Hepatocyte (in vitro differentiated cells): ENCODE measurements around the gene LCN12. TPM values are rescaled to one million over a fixed set of nuclear protein-coding genes. Genes with fewer than 3 reads are reported as not detected.

Source experiments
- DNase-seq: peaks from one replicate; pipeline ENCODE4 v3.0.0-alpha.2; 2016; ENCODE audit warnings: low spot score
- H2AFZ ChIP-seq: fragments of 200-600 bp; sonication (generic); 2 replicates; pipeline ENCODE4 v1.6.0; 2016; ENCODE audit warnings: antibody characterized with exemption, mild to moderate bottlenecking
- H3K27ac ChIP-seq: fragments of 200-600 bp; sonication (generic); 2 replicates; pipeline ENCODE4 v1.5.1; 2016; ENCODE audit warnings: mild to moderate bottlenecking
- H3K27me3 ChIP-seq: fragments of 200-600 bp; sonication (generic); 2 replicates; pipeline ENCODE4 v1.6.1; 2016
- H3K36me3 ChIP-seq: fragments of 200-600 bp; sonication (generic); replicated peaks from 2 replicates; pipeline ENCODE4 v1.5.1; 2016; ENCODE audit warnings: low read depth; ENCODE audit not compliant: insufficient read depth
- H3K4me1 ChIP-seq: fragments of 200-600 bp; sonication (generic); 2 replicates; pipeline ENCODE4 v1.5.1; 2016; ENCODE audit warnings: mild to moderate bottlenecking, moderate library complexity; ENCODE audit not compliant: insufficient read depth
- H3K4me2 ChIP-seq: fragments of 200-600 bp; sonication (generic); 2 replicates; pipeline ENCODE4 v1.6.0; 2016
- H3K4me3 ChIP-seq: fragments of 200-600 bp; sonication (generic); 2 replicates; pipeline ENCODE4 v1.5.1; 2016; ENCODE audit warnings: mild to moderate bottlenecking
- H3K79me2 ChIP-seq: fragments of 200-600 bp; sonication (generic); 2 replicates; pipeline ENCODE4 v1.6.0; 2017; ENCODE audit warnings: mild to moderate bottlenecking
- H3K9me2 ChIP-seq: fragments of 200-600 bp; sonication (generic); replicated peaks from 2 replicates; pipeline ENCODE4 v1.6.0; 2017; ENCODE audit warnings: mild to moderate bottlenecking; ENCODE audit not compliant: insufficient read depth
- H3K9me3 ChIP-seq: fragments of 200-600 bp; sonication (generic); 2 replicates; pipeline ENCODE4 v1.5.1; 2016; ENCODE audit warnings: low read depth, mild to moderate bottlenecking
- H4K20me1 ChIP-seq: fragments of 200-600 bp; sonication (generic); 2 replicates; pipeline ENCODE4 v1.6.0; 2016; ENCODE audit warnings: mild to moderate bottlenecking; ENCODE audit not compliant: insufficient read depth, poor library complexity, severe bottlenecking
- CTCF ChIP-seq: fragments of 200-600 bp; sonication (generic); IDR thresholded peaks from 2 replicates; pipeline ENCODE4 v1.5.1; 2016; ENCODE audit warnings: antibody characterized with exemption, mild to moderate bottlenecking; ENCODE audit not compliant: poor library complexity
- EZH2 ChIP-seq: fragments of 200-600 bp; sonication (generic); IDR thresholded peaks from 2 replicates; pipeline ENCODE4 v1.6.1; 2016; ENCODE audit warnings: antibody characterized with exemption, mild to moderate bottlenecking, borderline replicate concordance
- EZH2phosphoT487 ChIP-seq: fragments of 200-600 bp; sonication (generic); IDR thresholded peaks from one replicate; pipeline ENCODE4 v1.6.1; 2018; ENCODE audit warnings: antibody characterized with exemption, mild to moderate bottlenecking, low read depth, moderate library complexity; ENCODE audit not compliant: unreplicated experiment, severe bottlenecking
- WGBS: methylation state at CpG from one replicate; pipeline ENCODE4 v1.1.6; 2016; ENCODE audit warnings: low lambda C conversion rate; ENCODE audit errors: missing lambda C conversion rate; 5-methylcytosine and 5-hydroxymethylcytosine counted together
- polyA plus RNA-seq: library from polyadenylated mRNA; unstranded; fragments of >200 nt; fragmentation: Nextera tagmentation; extraction: Ambion mirVana; gene quantifications from 2 replicates; pipeline ENCODE4 v1.2.1, GENCODE V29; 2016
- total RNA-seq: library from RNA; depleted of rRNA; stranded (reverse); fragments of >200 nt; gene quantifications from 2 replicates; pipeline ENCODE4 v1.2.3, GENCODE V29; 2014

The LCN12 gene
- total and polyA plus RNA-seq, 2 experiments from 2014 or later: 4.1 to 27.4 TPM

DNA sequence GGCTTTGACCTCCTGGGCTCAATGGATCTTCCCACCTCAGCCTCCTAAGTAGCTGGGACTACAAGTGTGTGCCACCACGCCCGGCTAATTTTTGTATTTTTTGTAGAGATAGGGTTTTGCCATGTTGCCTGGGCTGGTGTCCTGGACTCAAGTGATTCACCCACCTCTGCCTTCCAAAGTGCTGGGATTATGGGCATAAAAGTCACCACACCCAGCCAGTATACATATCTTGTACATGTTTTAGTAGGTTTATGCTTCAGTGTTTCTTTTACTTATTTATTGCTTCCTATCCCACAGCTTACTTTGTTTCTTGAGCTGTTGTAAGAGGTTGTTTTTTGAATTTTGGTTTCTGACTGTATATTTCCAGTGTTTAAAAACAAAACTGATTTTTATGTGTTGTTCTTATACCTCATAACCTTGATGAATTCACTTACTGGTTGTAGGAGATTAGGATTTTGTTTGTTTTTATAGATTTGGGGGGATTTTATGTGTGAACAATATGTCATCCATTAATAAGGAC is 20.4 kb upstream of the LCN12 start:
- no peaks in the 10 kb centered on the region for H3K27me3 ChIP-seq
- H3K4me2 ChIP-seq: no peak overlapping the region
- H3K9me3 ChIP-seq: no peaks in the 10 kb centered on the region
- H3K9me2 ChIP-seq: no peaks in the 10 kb centered on the region
- H2AFZ ChIP-seq: no peak overlapping the region
- 98% methylated on average over 2 of the region's 2 CpGs for WGBS
- no peak overlapping the region for H3K4me3 ChIP-seq
- no peaks in the 10 kb centered on the region for H3K4me1 ChIP-seq
- no peaks in the 10 kb centered on the region for H4K20me1 ChIP-seq
- TF ChIP-seq EZH2phosphoT487 (no peak), EZH2 (no peak), CTCF (no peak)
- no peaks in the 10 kb centered on the region for H3K79me2 ChIP-seq
- no peaks in the 10 kb centered on the region for H3K36me3 ChIP-seq
- DNase-seq: no peak
- no peak overlapping the region for H3K27ac ChIP-seq

DNA sequence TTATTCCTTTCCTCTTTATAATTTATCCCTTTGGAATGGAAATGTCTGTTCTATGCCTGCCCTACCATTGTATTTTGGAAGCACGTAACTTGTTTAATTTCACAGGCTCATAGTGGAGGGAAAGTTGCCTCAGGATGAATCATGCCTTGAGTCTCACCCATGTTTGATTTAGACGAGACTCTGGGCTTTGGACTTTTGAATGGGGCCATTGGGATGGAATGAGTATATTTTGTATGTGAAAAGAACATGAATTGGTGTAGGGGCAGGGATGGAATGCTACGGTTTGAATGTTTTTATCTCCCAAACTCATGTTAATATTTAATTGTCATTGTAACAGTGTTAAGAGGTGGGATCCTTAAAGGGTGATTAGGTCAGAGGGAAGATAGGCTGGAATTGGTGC is 17.8 kb upstream of the LCN12 start:
- TF ChIP-seq EZH2phosphoT487: no peak
- no peak for TF ChIP-seq EZH2
- TF ChIP-seq CTCF: no peak
- Histone ChIP-seq H3K4me3 (no peak overlapping the region), H4K20me1 (no peaks in the 10 kb centered on the region), H3K79me2 (no peaks in the 10 kb centered on the region), H3K4me2 (no peak overlapping the region), H3K36me3 (no peaks in the 10 kb centered on the region), H3K27ac (no peak overlapping the region), H3K4me1 (no peaks in the 10 kb centered on the region), H3K27me3 (no peaks in the 10 kb centered on the region), H3K9me3 (no peaks in the 10 kb centered on the region), H2AFZ (no peak overlapping the region), H3K9me2 (no peaks in the 10 kb centered on the region)
- no peak for DNase-seq
- 86% methylated on average over 3 of the region's 3 CpGs for WGBS

DNA sequence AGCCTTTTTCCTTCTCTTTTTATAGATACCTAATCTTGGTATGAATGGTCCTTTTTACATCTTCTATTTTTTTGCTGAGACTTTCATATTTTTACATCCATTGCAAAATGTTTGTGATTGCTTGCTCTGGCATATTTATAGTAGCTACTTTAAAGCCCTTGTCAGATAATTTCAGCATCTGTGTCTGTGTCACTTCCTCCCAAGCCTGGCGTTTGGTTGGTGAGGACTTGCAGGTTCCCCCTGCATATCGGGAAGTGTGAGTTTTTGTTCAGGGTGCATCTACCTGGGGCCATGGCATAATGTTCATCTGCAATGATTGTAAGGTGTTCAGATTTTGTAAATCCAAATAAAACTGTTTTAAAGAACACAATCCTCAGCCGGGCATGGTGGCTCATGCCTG is 16.4 kb upstream of the LCN12 start:
- Histone ChIP-seq H3K9me2 (no peaks in the 10 kb centered on the region), H3K27ac (no peak overlapping the region), H3K27me3 (no peaks in the 10 kb centered on the region), H3K4me1 (no peaks in the 10 kb centered on the region), H3K4me3 (no peak overlapping the region), H3K9me3 (no peaks in the 10 kb centered on the region), H4K20me1 (no peaks in the 10 kb centered on the region), H3K4me2 (no peak overlapping the region), H3K36me3 (no peaks in the 10 kb centered on the region), H2AFZ (no peak overlapping the region), H3K79me2 (no peaks in the 10 kb centered on the region)
- no peak for DNase-seq
- no peak for TF ChIP-seq EZH2
- 92% methylated on average over 3 of the region's 3 CpGs for WGBS

DNA sequence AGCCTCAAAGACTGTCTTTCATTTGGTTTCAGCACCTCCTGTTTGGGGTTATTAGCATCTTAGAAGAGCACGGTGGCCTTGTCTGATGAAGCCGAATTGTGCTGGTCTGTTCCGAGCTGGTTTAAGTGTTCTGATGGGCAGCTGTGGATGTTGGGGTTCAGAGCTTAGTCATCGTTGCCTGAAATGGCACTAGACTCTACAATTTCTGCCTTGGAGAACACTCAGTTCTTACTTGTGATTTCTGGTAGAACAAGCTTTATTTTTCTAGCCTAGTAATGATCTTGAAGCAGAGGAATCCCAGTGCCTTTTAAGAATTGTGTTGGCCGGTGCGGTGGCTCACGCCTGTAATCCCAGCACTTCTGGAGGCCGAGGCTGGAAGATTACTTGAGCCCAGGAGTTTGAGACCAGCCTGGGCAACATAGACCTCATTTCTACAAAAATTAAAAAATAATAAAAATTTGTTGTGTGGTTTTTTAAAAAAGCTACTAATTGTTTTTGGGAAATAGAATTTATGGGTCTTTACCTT is 15.4 kb upstream of the LCN12 start:
- H3K4me1 ChIP-seq: no peaks in the 10 kb centered on the region
- H3K9me2 ChIP-seq: no peaks in the 10 kb centered on the region
- no peak for DNase-seq
- peaks cover under 1% of the 10 kb centered on the region for H3K79me2 ChIP-seq
- H3K9me3 ChIP-seq: no peaks in the 10 kb centered on the region
- H3K27ac ChIP-seq: no peak overlapping the region
- WGBS: 92% methylated on average over 8 of the region's 8 CpGs
- no peaks in the 10 kb centered on the region for H4K20me1 ChIP-seq
- H3K36me3 ChIP-seq: no peaks in the 10 kb centered on the region
- no peaks in the 10 kb centered on the region for H3K27me3 ChIP-seq
- H2AFZ ChIP-seq: no peak overlapping the region
- H3K4me3 ChIP-seq: no peak overlapping the region
- TF ChIP-seq CTCF: no peak
- TF ChIP-seq EZH2: no peak
- TF ChIP-seq EZH2phosphoT487: no peak
- H3K4me2 ChIP-seq: no peak overlapping the region
